Ovary (tissue), 3 donors: ENCODE measurements around the gene ECEL1.

Experiments
- EP300 ChIP-seq: sonication (generic); formaldehyde crosslinking; IDR thresholded peaks from one replicate; pipeline ENCODE4 v1.6.1; 2017; ENCODE audit warnings: antibody characterized with exemption
- POLR2A ChIP-seq: fragments of 450-650 bp; IDR thresholded peaks from one replicate; pipeline ENCODE4 v1.6.1; 2017; ENCODE audit warnings: antibody characterized with exemption, mild to moderate bottlenecking, moderate library complexity
- TF ChIP-seq, protein P1 (sequence below), 3 donors: fragments of 450-650 bp in 2 of 3; fragments of 200-600 bp in 1 of 3; IDR thresholded peaks; one replicate each; pipeline versions ENCODE4 v1.5.1 to v1.8.0; 2016 to 2022; ENCODE audit warnings: antibody characterized with exemption in 3 of 3, mild to moderate bottlenecking in 1 of 3
- donor health status: DM: no; HTN: no; CAD: no.

GRCh38 chr2:232493701-232494474 lies 6.3 kb upstream of the ECEL1 start:
- no peak for TF ChIP-seq POLR2A
- TF ChIP-seq, protein P1, sequence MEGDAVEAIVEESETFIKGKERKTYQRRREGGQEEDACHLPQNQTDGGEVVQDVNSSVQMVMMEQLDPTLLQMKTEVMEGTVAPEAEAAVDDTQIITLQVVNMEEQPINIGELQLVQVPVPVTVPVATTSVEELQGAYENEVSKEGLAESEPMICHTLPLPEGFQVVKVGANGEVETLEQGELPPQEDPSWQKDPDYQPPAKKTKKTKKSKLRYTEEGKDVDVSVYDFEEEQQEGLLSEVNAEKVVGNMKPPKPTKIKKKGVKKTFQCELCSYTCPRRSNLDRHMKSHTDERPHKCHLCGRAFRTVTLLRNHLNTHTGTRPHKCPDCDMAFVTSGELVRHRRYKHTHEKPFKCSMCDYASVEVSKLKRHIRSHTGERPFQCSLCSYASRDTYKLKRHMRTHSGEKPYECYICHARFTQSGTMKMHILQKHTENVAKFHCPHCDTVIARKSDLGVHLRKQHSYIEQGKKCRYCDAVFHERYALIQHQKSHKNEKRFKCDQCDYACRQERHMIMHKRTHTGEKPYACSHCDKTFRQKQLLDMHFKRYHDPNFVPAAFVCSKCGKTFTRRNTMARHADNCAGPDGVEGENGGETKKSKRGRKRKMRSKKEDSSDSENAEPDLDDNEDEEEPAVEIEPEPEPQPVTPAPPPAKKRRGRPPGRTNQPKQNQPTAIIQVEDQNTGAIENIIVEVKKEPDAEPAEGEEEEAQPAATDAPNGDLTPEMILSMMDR (IDR thresholded peaks at IDR 0.05): no peak
- TF ChIP-seq EP300: no peak
